K562 (cell line): ENCODE data around the gene SLC25A45. TPM values are rescaled to one million over a fixed set of nuclear protein-coding genes. Genes with fewer than 3 reads are reported as not detected.

Experiments used
- ATAC-seq: fragments of 200-7000 bp; cut with Tn5 transposase; 3 replicates; pipeline ENCODE4 v1.9.1; 2020; ENCODE audit warnings: moderate library complexity
- BruUV-seq: library from RNA; stranded (reverse); fragments of 400-500 nt; replicated peaks from 2 replicates; lab custom pipeline; 2021; lab: Mats Ljungman, UMichigan
- CTCF ChIA-PET: fragments of 300-600 bp; formaldehyde crosslinking; extraction: SDS; loops from one replicate; lab custom pipeline; 2021; ENCODE audit warnings: low intra/inter-chr PET ratio; lab: Yijun Ruan, JAX
- POLR2A ChIA-PET: fragments of 300-600, 350-650 bp; sonication (Branson Sonifier 250); formaldehyde crosslinking; extraction: SDS; loops from one replicate; lab custom pipeline; 2021; ENCODE audit warnings: antibody characterized with exemption, inconsistent platforms; lab: Yijun Ruan, JAX
- DNase-seq, 4 experiments: peaks; one replicate each; pipeline versions ENCODE4 v3.0.0 to v3.0.0-alpha.2; 2011 to 2018; ENCODE audit warnings: low spot score in 3 of 4, mixed read lengths in 3 of 4; ENCODE audit errors: extremely low read depth in 1 of 4
- FAIRE-seq: peaks from 2 replicates; lab custom pipeline; 2011; peaks lifted over from hg19 to GRCh38; lab: Jason Lieb, UNC
- H2AFZ ChIP-seq: 2 replicates; pipeline ENCODE4 v1.6.0; 2011; ENCODE audit warnings: low read depth, low read length, control low read depth, inconsistent platforms
- H3K27ac ChIP-seq: fragments of 200-600 bp; 3 replicates; pipeline ENCODE4 v1.8.0; 2011; ENCODE audit warnings: low read depth, mild to moderate bottlenecking, control low read depth, inconsistent platforms, low read length, moderate library complexity, mixed read lengths; ENCODE audit errors: extremely low read depth
- H3K27me3 ChIP-seq, 2 experiments: fragments of 300-600 bp in 1 of 2; 2 replicates in 1 of 2; 3 replicates in 1 of 2; pipeline versions ENCODE4 v1.6.0 to v1.8.0; 2011; ENCODE audit warnings: inconsistent platforms in 2 of 2, low read length in 2 of 2, mild to moderate bottlenecking in 1 of 2, mixed read lengths in 1 of 2, moderate library complexity in 1 of 2; ENCODE audit not compliant: control insufficient read depth in 2 of 2, insufficient read depth in 2 of 2
- H3K36me3 ChIP-seq: fragments of 300-600 bp; 3 replicates; pipeline ENCODE4 v1.8.0; 2011; ENCODE audit warnings: mild to moderate bottlenecking, low read length, inconsistent platforms; ENCODE audit not compliant: control insufficient read depth, insufficient read depth
- H3K4me1 ChIP-seq, 2 experiments: fragments of 200-600 bp in 1 of 2; replicated peaks in 1 of 2; 2 replicates in 1 of 2; 3 replicates in 1 of 2; pipeline versions ENCODE4 v1.5.1 to v1.8.0; 2011; ENCODE audit warnings: inconsistent platforms in 2 of 2, low read length in 2 of 2, mild to moderate bottlenecking in 1 of 2, mixed read lengths in 1 of 2, moderate library complexity in 1 of 2; ENCODE audit not compliant: control insufficient read depth in 2 of 2, insufficient read depth in 2 of 2
- H3K4me2 ChIP-seq: 2 replicates; pipeline ENCODE4 v1.6.1; 2011; ENCODE audit warnings: low read length, control low read depth, inconsistent platforms, mixed read lengths; ENCODE audit not compliant: insufficient read depth
- H3K4me3 ChIP-seq: fragments of 200-600 bp; sonication (generic), shearing (Covaris generic); 2 replicates; pipeline ENCODE4 v1.5.1; 2016; ENCODE audit warnings: control low read depth, inconsistent platforms
- H3K79me2 ChIP-seq: fragments of 200-600 bp; 3 replicates; pipeline ENCODE4 v1.8.0; 2011; ENCODE audit warnings: low read length, inconsistent platforms; ENCODE audit not compliant: control insufficient read depth, insufficient read depth
- H3K9ac ChIP-seq, 2 experiments: 2 replicates each; pipeline versions ENCODE4 v1.6.0 to v1.6.1; 2011; ENCODE audit warnings: low read depth in 2 of 2, low read length in 2 of 2, control low read depth in 1 of 2, inconsistent platforms in 1 of 2, mild to moderate bottlenecking in 1 of 2, mixed read lengths in 1 of 2; ENCODE audit not compliant: insufficient read depth in 1 of 2
- H3K9me1 ChIP-seq: one replicate; pipeline ENCODE4 v1.6.0; 2011; ENCODE audit warnings: inconsistent platforms, mild to moderate bottlenecking, low read length, moderate library complexity; ENCODE audit not compliant: control insufficient read depth, insufficient read depth
- H3K9me3 ChIP-seq: replicated peaks from 2 replicates; pipeline ENCODE4 v1.5.1; 2011; ENCODE audit warnings: low read depth, low read length, inconsistent platforms; ENCODE audit not compliant: control insufficient read depth, insufficient read depth
- H4K20me1 ChIP-seq: replicated peaks from 2 replicates; pipeline ENCODE4 v1.6.1; 2011; ENCODE audit warnings: low read length, inconsistent platforms, mixed read lengths; ENCODE audit not compliant: control insufficient read depth, insufficient read depth
- ELF1 ChIP-seq: fragments of 200-800 bp; sonication (Bioruptor generic); IDR thresholded peaks from 2 replicates; pipeline ENCODE4 v1.6.1; 2016; ENCODE audit warnings: missing genetic modification characterization, missing compliant biosample characterization
- JUN ChIP-seq, 2 experiments: sonication (generic) in 1 of 2; formaldehyde crosslinking in 1 of 2; IDR thresholded peaks; 2 replicates each; pipeline versions ENCODE4 v1.6.1 to v1.8.0; 2012 to 2022; ENCODE audit warnings: borderline replicate concordance in 2 of 2, mild to moderate bottlenecking in 2 of 2, improper control_type of control experiment in 1 of 2, low read depth in 1 of 2, low read length in 1 of 2, missing genetic modification reagents in 1 of 2
- KAT7 ChIP-seq: sonication (generic); formaldehyde crosslinking; IDR thresholded peaks from 2 replicates; pipeline ENCODE4 v1.8.0; 2022; ENCODE audit warnings: missing genetic modification reagents, mild to moderate bottlenecking, borderline replicate concordance
- SIN3B ChIP-seq: fragments of 450-650 bp; IDR thresholded peaks from 2 replicates; pipeline ENCODE4 v1.6.1; 2017; ENCODE audit warnings: low read depth, mild to moderate bottlenecking, moderate library complexity
- STAT5B ChIP-seq: fragments of 250-450 bp; sonication (Bioruptor Pico); IDR thresholded peaks from 2 replicates; pipeline ENCODE4 v1.8.0; 2021; ENCODE audit warnings: mild to moderate bottlenecking, inconsistent platforms
- TAF9B ChIP-seq: fragments of 450-650 bp; IDR thresholded peaks from 2 replicates; pipeline ENCODE4 v1.6.1; 2018; ENCODE audit warnings: mild to moderate bottlenecking; ENCODE audit not compliant: partially characterized antibody
- TEAD1 ChIP-seq, 2 experiments: fragments of 450-650 bp in 1 of 2; sonication (generic) in 1 of 2; formaldehyde crosslinking; IDR thresholded peaks; 2 replicates each; pipeline versions ENCODE4 v1.4.0 to v1.8.0; 2020 to 2022; ENCODE audit warnings: mild to moderate bottlenecking in 2 of 2, missing genetic modification reagents in 1 of 2
- ZNF282 ChIP-seq: sonication (generic); formaldehyde crosslinking; IDR thresholded peaks from 2 replicates; pipeline ENCODE4 v1.8.1; 2023; ENCODE audit warnings: missing genetic modification reagents
- WGBS: fragments of 100-300 bp; shearing (Covaris generic); methylation state at CpG from one replicate; pipeline ENCODE4 v1.1.6; 2016; ENCODE audit warnings: low coverage, mixed read lengths; ENCODE audit not compliant: insufficient coverage; ENCODE audit errors: missing lambda C conversion rate; 5-methylcytosine and 5-hydroxymethylcytosine counted together
- in situ Hi-C: fragments of 300-500 bp; cut with MboI; formaldehyde crosslinking; loops from 4 replicates; pipeline ENCODE4 v1.15.0; 2018; ENCODE audit warnings: inconsistent platforms, mixed read lengths
- intact Hi-C: fragments of 100-400 bp; cut with micrococcal nuclease; formaldehyde crosslinking; loops from 2 replicates; pipeline ENCODE4 v1.14.2; 2022
- polyA plus RNA-seq, 8 experiments: library from polyadenylated mRNA; depleted of rRNA in 4 of 8; stranded (reverse) in 5 of 8; unstranded in 3 of 8; fragments of >200 nt; fragmentation: Nextera tagmentation in 2 of 8; fragmentation: Illumina TruSeq in 1 of 8; extraction: Ambion mirVana in 2 of 8; extraction: Trizol in 1 of 8; gene quantifications; 2 replicates each; pipeline versions ENCODE4 v1.2.1 to v1.2.3, GENCODE V29; 2011 to 2014; ENCODE audit warnings: inconsistent platforms in 1 of 8, missing spikeins in 1 of 8
- total RNA-seq, 7 experiments: library from RNA; depleted of rRNA in 6 of 7; stranded (reverse); fragments of >200 nt in 6 of 7; fragmentation: Illumina TruSeq in 2 of 7; extraction: Trizol in 2 of 7; gene quantifications; 2 replicates each; pipeline versions ENCODE4 v1.2.1 to v1.2.3, GENCODE V29; 2011 to 2021; ENCODE audit warnings: low replicate concordance in 1 of 7
- TF ChIP-seq, protein P1 (sequence below): fragments of 250-450 bp; sonication (Bioruptor Pico); IDR thresholded peaks from 2 replicates; pipeline ENCODE4 v1.5.0; 2020; ENCODE audit warnings: mild to moderate bottlenecking
- TF ChIP-seq, protein P2 (sequence below): sonication (generic); formaldehyde crosslinking; IDR thresholded peaks from 2 replicates; pipeline ENCODE4 v1.8.0; 2022; ENCODE audit warnings: missing genetic modification reagents, mild to moderate bottlenecking, borderline replicate concordance
- TF ChIP-seq, protein P3 (sequence below), 2 experiments: IDR thresholded peaks in 1 of 2; conservative IDR thresholded peaks in 1 of 2; 2 replicates each; pipeline ENCODE4 v1.6.1; 2016; ENCODE audit warnings: low read depth in 2 of 2, mild to moderate bottlenecking in 1 of 2, missing compliant biosample characterization in 1 of 2, missing genetic modification characterization in 1 of 2, moderate library complexity in 1 of 2

The SLC25A45 gene
- total and polyA plus RNA-seq, 9 of the 15 experiments (the other 6 are each of a cell fraction or from before 2014, with no cell fraction given), result 0.15 to 2.3 (median 0.68) TPM

GRCh38 chr11:65382804-65383368, 440 bp upstream of the SLC25A45 start:
- ChIA-PET POLR2A (interaction anchor here (0.5 to 16.2 kb wide), 8 partner anchors 9 to 211 kb away, joined by 3 to 253 read pairs (median 4); partner anchors contain the start of genes MALAT1 and NEAT1), CTCF (interaction anchor here (0.6 to 1.6 kb wide), 4 partner anchors 34 to 434 kb away, joined by 3 to 7 read pairs (median 4); no protein-coding TSS in a partner anchor)
- no TSS peak for BruUV-seq
- Histone ChIP-seq H3K79me2 (peaks cover 13% of the 10 kb centered on the region), H3K27ac (peak overlapping the region; percentile 93), H4K20me1 (no peaks in the 10 kb centered on the region), H3K27me3 (no peaks in the 10 kb centered on the region), H2AFZ (peak overlapping the region; percentile 86), H3K9ac (peak overlapping the region; percentile 85 to 88), H3K4me1 (peaks cover 37 to 86% of the 10 kb centered on the region in 2 experiments), H3K9me3 (no peaks in the 10 kb centered on the region; the same call in 1 of the 2 replicates), H3K9me1 (no peaks in the 10 kb centered on the region), H3K36me3 (peaks cover 3% of the 10 kb centered on the region; the same call in 2 of the 3 replicates), H3K4me2 (peak overlapping the region; percentile 80), H3K4me3 (peak overlapping the region; percentile 37; the same call in 1 of the 2 replicates)
- intact Hi-C loops, result loop anchor here (1.0 to 2.0 kb wide), 3 partner anchors 33 to 127 kb away; no protein-coding TSS in a partner anchor
- DNase-seq (no peak), ATAC-seq (no peak), FAIRE-seq (no peak)
- in situ Hi-C loops, result no loop called here
- 22% methylated on average over 12 of the region's 12 CpGs for WGBS
- TF ChIP-seq, protein P1, sequence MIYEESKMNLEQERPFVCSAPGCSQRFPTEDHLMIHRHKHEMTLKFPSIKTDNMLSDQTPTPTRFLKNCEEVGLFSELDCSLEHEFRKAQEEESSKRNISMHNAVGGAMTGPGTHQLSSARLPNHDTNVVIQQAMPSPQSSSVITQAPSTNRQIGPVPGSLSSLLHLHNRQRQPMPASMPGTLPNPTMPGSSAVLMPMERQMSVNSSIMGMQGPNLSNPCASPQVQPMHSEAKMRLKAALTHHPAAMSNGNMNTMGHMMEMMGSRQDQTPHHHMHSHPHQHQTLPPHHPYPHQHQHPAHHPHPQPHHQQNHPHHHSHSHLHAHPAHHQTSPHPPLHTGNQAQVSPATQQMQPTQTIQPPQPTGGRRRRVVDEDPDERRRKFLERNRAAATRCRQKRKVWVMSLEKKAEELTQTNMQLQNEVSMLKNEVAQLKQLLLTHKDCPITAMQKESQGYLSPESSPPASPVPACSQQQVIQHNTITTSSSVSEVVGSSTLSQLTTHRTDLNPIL (CRISPR knock-in tag), result no peak
- TF ChIP-seq ZNF282 (CRISPR knock-in tag), result no peak
- TF ChIP-seq STAT5B (CRISPR knock-in tag), result no peak
- TF ChIP-seq JUN (IDR thresholded peaks at IDR 0.05; ENCODE audit: borderline replicate concordance, low read depth, low read length), result no peak
- no peak for TF ChIP-seq JUN (CRISPR knock-in tag; IDR thresholded peaks at IDR 0.05; ENCODE audit: borderline replicate concordance)
- TF ChIP-seq, protein P2, sequence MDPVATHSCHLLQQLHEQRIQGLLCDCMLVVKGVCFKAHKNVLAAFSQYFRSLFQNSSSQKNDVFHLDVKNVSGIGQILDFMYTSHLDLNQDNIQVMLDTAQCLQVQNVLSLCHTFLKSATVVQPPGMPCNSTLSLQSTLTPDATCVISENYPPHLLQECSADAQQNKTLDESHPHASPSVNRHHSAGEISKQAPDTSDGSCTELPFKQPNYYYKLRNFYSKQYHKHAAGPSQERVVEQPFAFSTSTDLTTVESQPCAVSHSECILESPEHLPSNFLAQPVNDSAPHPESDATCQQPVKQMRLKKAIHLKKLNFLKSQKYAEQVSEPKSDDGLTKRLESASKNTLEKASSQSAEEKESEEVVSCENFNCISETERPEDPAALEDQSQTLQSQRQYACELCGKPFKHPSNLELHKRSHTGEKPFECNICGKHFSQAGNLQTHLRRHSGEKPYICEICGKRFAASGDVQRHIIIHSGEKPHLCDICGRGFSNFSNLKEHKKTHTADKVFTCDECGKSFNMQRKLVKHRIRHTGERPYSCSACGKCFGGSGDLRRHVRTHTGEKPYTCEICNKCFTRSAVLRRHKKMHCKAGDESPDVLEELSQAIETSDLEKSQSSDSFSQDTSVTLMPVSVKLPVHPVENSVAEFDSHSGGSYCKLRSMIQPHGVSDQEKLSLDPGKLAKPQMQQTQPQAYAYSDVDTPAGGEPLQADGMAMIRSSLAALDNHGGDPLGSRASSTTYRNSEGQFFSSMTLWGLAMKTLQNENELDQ, result no peak
- TF ChIP-seq, protein P3, sequence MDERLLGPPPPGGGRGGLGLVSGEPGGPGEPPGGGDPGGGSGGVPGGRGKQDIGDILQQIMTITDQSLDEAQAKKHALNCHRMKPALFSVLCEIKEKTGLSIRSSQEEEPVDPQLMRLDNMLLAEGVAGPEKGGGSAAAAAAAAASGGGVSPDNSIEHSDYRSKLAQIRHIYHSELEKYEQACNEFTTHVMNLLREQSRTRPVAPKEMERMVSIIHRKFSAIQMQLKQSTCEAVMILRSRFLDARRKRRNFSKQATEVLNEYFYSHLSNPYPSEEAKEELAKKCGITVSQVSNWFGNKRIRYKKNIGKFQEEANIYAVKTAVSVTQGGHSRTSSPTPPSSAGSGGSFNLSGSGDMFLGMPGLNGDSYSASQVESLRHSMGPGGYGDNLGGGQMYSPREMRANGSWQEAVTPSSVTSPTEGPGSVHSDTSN (CRISPR knock-in tag; IDR thresholded peaks at IDR 0.05; ENCODE audit: low read depth), result no peak
- TF ChIP-seq, protein P3 (tag; conservative IDR thresholded peaks at IDR 0.05; ENCODE audit: low read depth), result no peak
- no peak for TF ChIP-seq TAF9B
- no peak for TF ChIP-seq SIN3B
- TF ChIP-seq ELF1 (tag), result no peak
- no peak for TF ChIP-seq KAT7
- TF ChIP-seq TEAD1 (CRISPR knock-in tag; IDR thresholded peaks at IDR 0.05), result 0 out of 4 replicates have a peak, but pooled peaks of 1 of the 2 experiments have one; percentile 9
